NOMO-1 treated with DMSO at 0.1 percent for 48 hours (cell line): ENCODE measurements around the gene TMEM205.
"Not testable (repeated sequence)": the region's sequence is repeated elsewhere in the genome, so short reads cannot be mapped to it uniquely, and the experiment has no call there.

Experiments used
- DNase-seq: peaks from one replicate; lab custom pipeline; 2025; ENCODE audit not compliant: unreplicated experiment; lab: John Stamatoyannopoulos, UW

TMEM205 gene

GRCh38 chr19:11346104-11346940 is at the start of gene TMEM205, which contains the start of gene CCDC159:
TSS of gene TMEM205 (minus strand) at chr19:11346268. CDS start at chr19:11345619, 649 bp downstream.
TSS of gene CCDC159 (plus strand) at chr19:11346519. CDS start at chr19:11346607, 88 bp downstream.
- peak; percentile 98 for DNase-seq

DNA sequence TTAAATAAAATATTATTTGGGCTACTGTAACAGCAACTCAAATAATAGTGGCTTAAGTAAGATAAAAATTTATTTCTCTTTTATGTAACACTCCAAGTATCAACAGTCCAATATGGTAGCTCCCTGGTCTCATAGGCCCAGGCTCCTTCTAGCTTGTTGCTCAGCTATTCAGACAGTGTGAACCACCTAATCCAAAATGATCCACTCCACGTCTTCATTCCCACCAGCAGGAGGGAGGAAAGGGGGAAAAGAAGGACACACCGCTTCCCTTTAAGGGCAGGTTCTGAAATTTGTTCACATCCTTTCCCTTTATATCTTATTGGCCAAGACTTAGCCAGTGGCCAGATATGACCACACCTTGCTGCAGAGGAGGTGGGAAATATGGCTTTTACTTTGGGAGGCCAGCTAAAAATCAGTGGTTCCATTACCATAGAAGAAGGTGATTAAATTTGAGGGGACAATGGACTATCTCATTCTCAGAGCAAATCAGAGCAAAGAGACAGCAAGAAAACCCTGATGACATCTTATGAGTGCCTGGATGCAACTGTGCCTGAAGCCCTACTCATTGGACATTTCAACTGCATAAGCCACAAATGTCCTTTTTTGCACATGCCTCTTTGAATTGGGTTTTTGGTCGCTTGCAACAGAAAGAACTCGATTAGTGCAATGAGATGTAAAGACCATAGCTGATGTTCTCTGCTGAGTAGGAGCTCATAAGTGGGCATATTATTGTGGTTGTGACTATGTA is 45.0 kb upstream of the TMEM205 start:
- no peak for DNase-seq

- no peak for DNase-seq
Measured at GRCh38 chr19:11390359-11390758, 44.3 kb upstream of the TMEM205 start.

DNA sequence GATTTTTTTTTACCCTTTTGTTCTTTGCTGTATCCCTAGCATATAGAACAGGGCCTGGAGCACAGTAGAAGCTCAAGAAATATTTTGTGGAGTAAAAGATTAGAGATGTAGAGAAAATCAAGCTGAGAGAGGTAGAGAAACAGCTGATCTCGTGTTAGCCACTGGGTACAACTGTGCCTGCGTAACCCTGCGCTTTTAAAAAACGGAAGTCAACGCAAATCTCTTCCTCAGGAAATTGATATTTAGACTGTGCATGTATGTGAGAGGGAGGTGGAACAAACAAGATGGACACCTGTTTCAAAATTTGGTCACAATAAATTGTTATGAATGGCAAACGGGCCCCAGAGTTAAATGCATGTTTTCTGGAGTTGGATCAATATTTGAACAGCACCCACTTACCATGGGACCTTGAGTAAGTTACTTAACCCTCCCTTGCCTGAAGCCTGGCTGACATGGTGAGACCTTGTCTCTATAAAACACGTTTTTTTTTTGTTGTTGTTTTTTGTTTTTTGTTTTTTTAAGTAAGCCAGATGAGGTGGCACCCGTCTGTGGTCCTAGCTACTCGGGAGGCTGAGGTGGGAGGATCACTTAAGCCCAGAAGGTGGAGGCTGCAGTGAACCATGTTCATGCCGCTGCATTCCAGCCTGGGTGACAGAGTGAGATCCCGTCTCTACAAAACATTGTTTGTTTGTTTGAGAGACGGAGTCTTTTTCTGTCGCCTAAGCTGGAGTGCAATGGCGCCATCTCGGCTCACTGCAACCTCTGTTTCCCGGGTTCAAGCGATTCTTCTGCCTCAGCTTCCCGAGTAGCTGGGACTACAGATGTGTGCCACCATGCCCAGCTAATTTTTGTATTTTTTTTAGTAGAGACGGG is 41.3 kb upstream of the TMEM205 start:
- DNase-seq, result peak; percentile 81

GRCh38 chr19:11384778-11385129 is 38.7 kb upstream of the TMEM205 start:
- DNase-seq, result no peak

DNA sequence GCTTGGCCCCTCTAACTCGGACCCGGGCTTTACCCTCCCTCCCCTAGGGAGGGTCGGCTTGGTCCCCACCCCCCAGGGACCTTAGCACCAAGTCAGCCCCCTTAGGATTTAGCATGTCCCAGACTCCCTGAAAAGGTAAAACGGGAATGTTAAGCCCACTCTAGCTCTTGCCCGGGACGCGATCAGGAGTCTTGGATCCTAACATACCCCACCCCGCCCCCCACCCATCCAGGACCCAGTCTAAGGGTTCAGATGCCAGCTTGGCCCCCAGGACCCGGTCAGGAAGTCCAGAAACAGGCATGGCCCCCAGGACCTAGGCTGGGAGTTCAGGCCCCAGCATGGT is 37.6 kb upstream of the TMEM205 start:
- DNase-seq, result no peak

- peak; percentile 61 for DNase-seq
Measured at GRCh38 chr19:11382898-11383705, 37.0 kb upstream of the TMEM205 start.

DNA sequence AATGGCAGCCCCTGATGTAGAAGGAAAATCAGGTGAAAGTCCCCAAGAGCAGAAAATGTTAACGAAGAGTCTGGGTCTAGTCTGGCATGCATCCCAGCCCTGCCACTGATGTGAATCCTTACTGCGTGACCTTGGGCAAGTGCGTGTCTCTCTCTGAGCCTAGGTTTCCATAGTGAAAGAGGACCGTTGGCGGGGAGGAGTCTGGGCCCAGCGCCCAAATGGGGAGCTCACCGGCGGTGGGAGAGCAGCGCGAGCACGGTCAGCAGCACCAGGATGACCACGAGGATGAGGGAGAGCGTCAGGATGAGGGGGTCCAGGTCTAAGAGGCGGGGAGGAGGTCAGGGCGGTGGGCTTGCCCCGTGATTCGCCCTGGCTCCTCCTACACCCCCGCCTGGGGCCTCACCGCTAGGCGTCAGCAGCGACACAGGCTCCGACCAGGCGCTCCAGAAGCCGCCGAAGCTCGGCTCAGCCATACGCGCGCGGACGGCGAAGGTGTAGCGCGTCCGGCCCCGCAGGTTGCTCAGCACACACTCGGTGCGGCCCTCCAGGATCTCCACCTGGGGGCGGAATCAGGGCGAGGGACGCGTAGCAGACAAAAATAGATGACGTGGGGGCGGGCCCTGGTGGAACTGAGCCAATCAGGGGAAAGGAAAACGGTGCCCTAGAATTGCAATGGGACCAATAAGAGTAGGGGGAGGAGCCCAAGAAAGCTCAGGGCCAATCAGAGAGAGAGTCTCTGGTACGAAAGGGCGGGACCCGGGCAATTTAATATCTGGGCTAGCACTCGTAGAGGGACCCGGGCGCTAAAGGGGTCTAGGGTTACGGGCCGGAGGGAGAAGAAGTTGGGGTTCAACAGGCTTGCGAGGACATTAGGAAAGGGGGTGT is 34.8 kb upstream of the TMEM205 start:
- DNase-seq, result peak; percentile 98

DNA sequence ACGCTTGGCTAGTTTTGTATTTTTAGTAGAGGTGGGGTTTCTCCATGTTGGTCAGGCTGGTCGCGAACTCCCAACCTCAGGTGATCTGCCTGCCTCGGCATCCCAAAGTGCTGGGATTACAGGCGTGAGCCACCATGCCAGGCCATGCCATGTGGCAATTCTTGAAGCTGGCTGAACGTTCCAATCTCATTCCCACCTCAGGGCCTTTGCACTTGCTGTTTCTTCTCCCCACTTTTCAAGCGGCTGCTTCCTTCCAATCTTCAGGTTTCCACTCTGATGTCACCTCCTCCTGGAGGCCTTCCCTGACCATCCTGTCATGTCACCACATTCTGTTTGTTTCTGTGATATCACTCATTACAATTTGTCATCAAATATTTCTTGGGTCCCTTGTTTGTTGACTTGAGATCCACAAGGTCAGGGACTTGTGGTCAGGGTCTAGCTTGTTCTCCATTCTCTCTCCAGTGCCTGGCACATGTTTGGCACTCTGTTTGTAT is 33.8 kb upstream of the TMEM205 start:
- no peak for DNase-seq

GRCh38 chr19:11379269-11379845 is 33.3 kb upstream of the TMEM205 start:
- not testable (repeated sequence) for DNase-seq

GRCh38 chr19:11378319-11379189 is 32.5 kb upstream of the TMEM205 start:
- no peak for DNase-seq

DNA sequence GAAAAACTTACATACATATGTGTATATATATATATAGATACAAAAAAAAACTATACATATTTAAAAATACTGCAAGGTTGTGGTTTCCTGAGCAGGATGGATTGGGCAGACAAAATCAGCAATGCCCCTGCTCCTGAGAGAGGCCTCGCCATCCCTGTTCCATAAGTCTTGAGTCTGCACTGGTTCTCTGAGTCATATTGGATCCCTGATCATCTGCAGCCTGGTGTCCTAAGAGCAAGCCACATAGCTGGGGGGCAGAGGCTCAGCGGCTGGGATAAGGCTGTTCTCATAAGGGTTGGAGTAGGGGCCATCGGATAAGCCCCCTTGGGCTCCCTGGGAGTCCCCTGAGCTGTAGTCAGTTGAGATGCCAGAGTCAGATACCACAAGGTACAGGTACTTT is 31.7 kb upstream of the TMEM205 start:
- DNase-seq, result no peak

DNA sequence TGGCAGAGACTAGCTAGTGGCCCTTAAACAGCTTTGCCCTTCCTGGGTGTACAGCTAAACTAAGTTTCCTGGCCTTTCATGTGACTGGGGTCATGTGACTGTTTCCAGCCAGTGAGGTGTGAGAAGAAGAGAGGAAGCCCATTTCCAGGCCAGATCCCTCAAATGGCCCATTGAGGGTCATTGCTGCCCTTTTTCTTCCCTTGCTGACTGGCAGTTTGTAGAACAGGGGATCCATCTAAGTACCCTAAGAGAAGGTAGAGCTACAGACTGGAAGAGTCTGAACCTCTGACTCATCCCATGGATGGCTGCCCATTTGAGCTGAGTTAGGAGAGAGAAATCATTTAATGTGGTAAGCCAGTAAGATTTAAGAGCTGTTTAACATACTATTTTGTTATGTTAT is 31.2 kb upstream of the TMEM205 start:
- peak; percentile 52 for DNase-seq

GRCh38 chr19:11375143-11375948 is 29.3 kb upstream of the TMEM205 start:
- DNase-seq, result peak; percentile 65

DNA sequence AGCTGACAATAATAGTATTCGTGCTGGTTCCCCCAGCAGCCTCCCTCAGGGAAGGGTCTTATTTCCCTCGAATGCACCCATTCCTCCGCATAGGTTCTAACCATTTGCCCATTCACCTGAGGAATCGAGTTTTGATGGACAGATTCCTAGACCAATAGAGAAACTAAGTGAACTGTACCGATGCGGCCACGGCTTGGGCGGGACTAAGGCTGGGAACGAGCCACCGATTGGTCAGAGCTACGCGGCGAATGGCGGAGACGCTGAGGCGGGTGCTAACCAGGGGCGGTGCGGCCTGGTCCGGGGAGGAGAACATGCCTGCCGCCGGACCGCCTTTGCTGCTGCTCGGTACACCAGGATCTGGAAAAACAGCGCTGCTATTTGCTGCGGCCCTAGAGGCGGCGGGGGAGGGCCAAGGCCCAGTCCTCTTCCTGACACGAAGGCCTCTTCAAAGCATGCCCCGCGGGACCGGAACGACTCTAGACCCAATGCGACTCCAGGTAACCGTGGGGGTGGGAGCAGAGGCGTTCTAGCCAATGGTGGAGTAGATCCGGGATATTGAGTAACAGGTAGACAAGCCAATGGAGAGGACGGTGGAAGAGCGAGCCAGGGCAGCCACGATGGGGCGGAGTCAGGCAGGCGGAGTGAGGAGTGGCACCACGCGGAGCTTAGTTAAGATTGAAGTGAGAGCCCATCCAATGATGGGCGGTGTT is 28.5 kb upstream of the TMEM205 start, which contains the start of gene SWSAP1:
Gene SWSAP1, plus strand, starts transcription at position 234 of the 710 bp plus-strand sequence. Its CDS starts 15 bp downstream, at position 249.
- DNase-seq, result peak; percentile 100

- DNase-seq, result peak; percentile 54
Measured at GRCh38 chr19:11373885-11374432, 27.9 kb upstream of the TMEM205 start.
